ENCODE results near the gene BLOC1S3. TPM values are rescaled to one million over a fixed set of nuclear protein-coding genes. Genes with fewer than 3 reads are reported as not detected.
"Not testable (repeated sequence)": the region's sequence is repeated elsewhere in the genome, so short reads cannot be mapped to it uniquely, and the experiment has no call there.

Gene BLOC1S3
- total RNA-seq, 1 experiment from 2014 or later = 4.4 TPM

DNA sequence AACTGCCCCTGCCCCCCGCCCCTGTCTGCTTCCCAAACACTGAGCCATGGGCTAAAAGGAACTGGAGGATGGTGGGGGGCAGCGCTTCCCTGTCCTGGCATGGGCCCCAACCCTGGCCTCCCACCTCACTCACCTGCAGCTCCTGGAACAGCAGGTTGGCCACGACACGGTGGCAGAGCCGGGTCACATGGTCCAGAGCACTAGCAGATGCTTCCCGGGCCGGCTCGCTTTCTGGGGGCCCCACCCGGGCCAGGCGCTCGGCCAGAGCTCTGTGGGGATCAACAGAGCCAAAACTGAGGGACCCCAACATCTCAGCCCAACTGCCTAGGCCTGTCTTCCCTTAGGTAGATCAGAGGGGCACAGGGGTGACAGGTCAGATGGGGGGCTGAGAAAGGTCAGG, 46.1 kb downstream of the BLOC1S3 start:
- H3K79me2 ChIP-seq (ENCODE audit: low read length) = no peaks in the 10 kb centered on the region
- H3K4me1 ChIP-seq (ENCODE audit: low read length) = no peaks in the 10 kb centered on the region
- no peak overlapping the region for H3K4me2 ChIP-seq (ENCODE audit: low read depth, low read length, poor library complexity, severe bottlenecking)
- no peak for DNase-seq
- no peaks in the 10 kb centered on the region for H3K9me2 ChIP-seq (replicated peaks; ENCODE audit: insufficient read depth, low read length)
- no peaks in the 10 kb centered on the region for H3K36me3 ChIP-seq (ENCODE audit: insufficient read depth, low read length)
- H3K27me3 ChIP-seq (ENCODE audit: low read length) = no peaks in the 10 kb centered on the region
- H3K27ac ChIP-seq (ENCODE audit: low read length) = no peak overlapping the region
- no peaks in the 10 kb centered on the region for H4K20me1 ChIP-seq (ENCODE audit: insufficient read depth, low read depth, low read length)
- H2AFZ ChIP-seq (ENCODE audit: low read length) = no peak overlapping the region
- H3K9ac ChIP-seq (ENCODE audit: low read length) = no peak overlapping the region
- no peaks in the 10 kb centered on the region for H3K9me3 ChIP-seq (ENCODE audit: low read length)
- no peak overlapping the region for H3K4me3 ChIP-seq (ENCODE audit: low read length)

DNA sequence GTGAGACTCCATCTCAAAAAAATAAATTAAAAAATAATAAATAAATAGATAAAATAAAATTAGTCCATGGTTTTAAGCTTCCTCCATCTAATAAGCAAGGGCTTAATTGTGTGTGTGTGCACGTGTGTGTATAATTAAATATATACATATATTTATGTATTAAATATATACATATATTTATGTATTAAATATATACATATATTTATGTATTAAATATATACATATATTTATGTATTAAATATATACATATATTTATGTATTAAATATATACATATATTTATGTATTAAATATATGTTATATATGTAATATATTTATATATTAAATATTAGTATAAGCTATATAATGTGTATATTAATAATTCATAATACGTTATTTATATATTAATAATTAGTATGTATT, 50.5 kb downstream of the BLOC1S3 start:
- H3K79me2 ChIP-seq (ENCODE audit: low read length); H3K9me2 ChIP-seq (replicated peaks; ENCODE audit: insufficient read depth, low read length): not testable (repeated sequence)

More for the DNA sequence above, 50.5 kb downstream of the BLOC1S3 start:
- not testable (repeated sequence) for H3K27ac ChIP-seq (ENCODE audit: low read length); H2AFZ ChIP-seq (ENCODE audit: low read length); H3K4me2 ChIP-seq (ENCODE audit: low read depth, low read length, poor library complexity, severe bottlenecking); H3K9me3 ChIP-seq (ENCODE audit: low read length); H3K27me3 ChIP-seq (ENCODE audit: low read length); DNase-seq; H3K36me3 ChIP-seq (ENCODE audit: insufficient read depth, low read length); H4K20me1 ChIP-seq (ENCODE audit: insufficient read depth, low read depth, low read length); H3K9ac ChIP-seq (ENCODE audit: low read length); H3K4me1 ChIP-seq (ENCODE audit: low read length); H3K4me3 ChIP-seq (ENCODE audit: low read length)

Other genes starting within 250 kb of the BLOC1S3 start
- not detected in 2 replicates for gene APOC4, start 236.5 kb upstream of the BLOC1S3 start, total RNA-seq (2014; rRNA removed; shearing (Covaris generic); ENCODE audit: low replicate concordance)
- not detected in 2 replicates for gene APOC2, start 232.7 kb upstream of the BLOC1S3 start, total RNA-seq (2014; rRNA removed; shearing (Covaris generic); ENCODE audit: low replicate concordance)
- 19.7 and 39.2 TPM in 2 replicates for gene CLPTM1, start 223.4 kb upstream of the BLOC1S3 start, total RNA-seq (2014; rRNA removed; shearing (Covaris generic); ENCODE audit: low replicate concordance)
- 0.63 and 1.3 TPM in 2 replicates for gene RELB, start 177.3 kb upstream of the BLOC1S3 start, total RNA-seq (2014; rRNA removed; shearing (Covaris generic); ENCODE audit: low replicate concordance)
- 22.7 and 41.9 TPM in 2 replicates for gene CLASRP, start 139.7 kb upstream of the BLOC1S3 start, total RNA-seq (2014; rRNA removed; shearing (Covaris generic); ENCODE audit: low replicate concordance)
- 3.9 and 4.7 TPM in 2 replicates for gene ZNF296, start 102.3 kb upstream of the BLOC1S3 start, total RNA-seq (2014; rRNA removed; shearing (Covaris generic); ENCODE audit: low replicate concordance)
- gene GEMIN7, start 99.5 kb upstream of the BLOC1S3 start, total RNA-seq (2014; rRNA removed; shearing (Covaris generic); ENCODE audit: low replicate concordance) = 85.2 and 91.1 TPM in 2 replicates
- gene PPP1R37, start 85.6 kb upstream of the BLOC1S3 start, total RNA-seq (2014; rRNA removed; shearing (Covaris generic); ENCODE audit: low replicate concordance) = 8.0 and 21.0 TPM in 2 replicates
- 1.2 TPM in 1 of 2 replicates, not detected in the other for gene NKPD1, start 17.8 kb upstream of the BLOC1S3 start, total RNA-seq (2014; rRNA removed; shearing (Covaris generic); ENCODE audit: low replicate concordance)
- 32.2 and 62.8 TPM in 2 replicates for gene TRAPPC6A, start 547 bp upstream of the BLOC1S3 start, total RNA-seq (2014; rRNA removed; shearing (Covaris generic); ENCODE audit: low replicate concordance)
- gene EXOC3L2, start 66.6 kb downstream of the BLOC1S3 start, total RNA-seq (2014; rRNA removed; shearing (Covaris generic); ENCODE audit: low replicate concordance) = not detected in 2 replicates
- 17.9 and 20.2 TPM in 2 replicates for gene MARK4, start 72.5 kb downstream of the BLOC1S3 start, total RNA-seq (2014; rRNA removed; shearing (Covaris generic); ENCODE audit: low replicate concordance)
- not detected in 2 replicates for gene CKM, start 144.1 kb downstream of the BLOC1S3 start, total RNA-seq (2014; rRNA removed; shearing (Covaris generic); ENCODE audit: low replicate concordance)
- gene KLC3, start 162.0 kb downstream of the BLOC1S3 start, total RNA-seq (2014; rRNA removed; shearing (Covaris generic); ENCODE audit: low replicate concordance) = not detected in 2 replicates
- 15.4 and 23.4 TPM in 2 replicates for gene ERCC2, start 191.8 kb downstream of the BLOC1S3 start, total RNA-seq (2014; rRNA removed; shearing (Covaris generic); ENCODE audit: low replicate concordance)
- 1.0 and 1.1 TPM in 2 replicates for gene PPP1R13L, start 226.3 kb downstream of the BLOC1S3 start, total RNA-seq (2014; rRNA removed; shearing (Covaris generic); ENCODE audit: low replicate concordance)
- 6.6 and 10.5 TPM in 2 replicates for gene POLR1G, start 227.9 kb downstream of the BLOC1S3 start, total RNA-seq (2014; rRNA removed; shearing (Covaris generic); ENCODE audit: low replicate concordance)
- 121 and 175 TPM in 2 replicates for gene ERCC1, start 245.1 kb downstream of the BLOC1S3 start, total RNA-seq (2014; rRNA removed; shearing (Covaris generic); ENCODE audit: low replicate concordance)